IMR-90 (cell line): ENCODE data around the gene VOPP1. TPM values are rescaled to one million over a fixed set of nuclear protein-coding genes. Genes with fewer than 3 reads are reported as not detected.

Source experiments
- ATAC-seq: fragments of 200-7000 bp; cut with Tn5 transposase; 2 replicates; pipeline ENCODE4 v1.9.1; 2020; ENCODE audit warnings: low read depth, mild to moderate bottlenecking, moderate library complexity
- BruUV-seq: library from RNA; stranded (reverse); fragments of 400-500 nt; replicated peaks from 2 replicates; lab custom pipeline; 2021; lab: Mats Ljungman, UMichigan
- CTCF ChIA-PET: fragments of 300-600 bp; formaldehyde crosslinking; extraction: SDS; loops from one replicate; lab custom pipeline; 2021; ENCODE audit warnings: antibody characterized with exemption; lab: Yijun Ruan, JAX
- POLR2A ChIA-PET: fragments of 300-600 bp; sonication (Branson Sonifier 250); formaldehyde crosslinking; loops from one replicate; lab custom pipeline; 2022; ENCODE audit warnings: antibody characterized with exemption; ENCODE audit not compliant: unreplicated experiment; lab: Charles Lee
- DNase-seq: peaks from one replicate; pipeline ENCODE4 v3.0.0; 2013
- H2AFZ ChIP-seq: replicated peaks from 2 replicates; pipeline ENCODE3; 2013; ENCODE audit warnings: low read length, mild to moderate bottlenecking; ENCODE audit not compliant: poor library complexity
- H2AK5ac ChIP-seq: 2 replicates; pipeline ENCODE4 v1.6.1; 2013; ENCODE audit warnings: low read depth, low read length, inconsistent platforms
- H2AK9ac ChIP-seq: replicated peaks from 2 replicates; pipeline ENCODE3; 2013; ENCODE audit warnings: mild to moderate bottlenecking, low read depth, low read length, moderate library complexity; ENCODE audit not compliant: poor library complexity
- H2BK120ac ChIP-seq: 2 replicates; pipeline ENCODE4 v1.6.1; 2013; ENCODE audit warnings: low read depth, low read length, inconsistent platforms
- H2BK15ac ChIP-seq: 3 replicates; pipeline ENCODE4 v1.6.1; 2013; ENCODE audit warnings: low read depth, low read length, inconsistent platforms
- H2BK20ac ChIP-seq: 2 replicates; pipeline ENCODE4 v1.6.1; 2013; ENCODE audit warnings: low read depth, mild to moderate bottlenecking, inconsistent platforms, low read length, moderate library complexity
- H2BK5ac ChIP-seq: 2 replicates; pipeline ENCODE4 v1.6.1; 2013; ENCODE audit warnings: mild to moderate bottlenecking, low read depth, low read length, inconsistent platforms; ENCODE audit not compliant: poor library complexity, severe bottlenecking
- H3K14ac ChIP-seq: replicated peaks from 2 replicates; pipeline ENCODE4 v1.6.1; 2013; ENCODE audit warnings: low read depth, low read length, inconsistent platforms
- H3K18ac ChIP-seq: 2 replicates; pipeline ENCODE4 v1.6.1; 2013; ENCODE audit warnings: low read depth, low read length, control low read depth
- H3K23ac ChIP-seq: 2 replicates; pipeline ENCODE4 v1.6.1; 2013; ENCODE audit warnings: low read depth, low read length, inconsistent platforms
- H3K27ac ChIP-seq: 2 replicates; pipeline ENCODE4 v1.5.1; 2013; ENCODE audit warnings: mild to moderate bottlenecking, control low read depth, low read length; ENCODE audit not compliant: insufficient read depth
- H3K27me3 ChIP-seq: 2 replicates; pipeline ENCODE4 v1.6.1; 2013; ENCODE audit warnings: low read length; ENCODE audit not compliant: control insufficient read depth, insufficient read depth
- H3K36me3 ChIP-seq: 2 replicates; pipeline ENCODE4 v1.6.1; 2013; ENCODE audit warnings: low read length, mixed read lengths; ENCODE audit not compliant: control insufficient read depth, insufficient read depth
- H3K4ac ChIP-seq: 2 replicates; pipeline ENCODE4 v1.6.1; 2013; ENCODE audit warnings: low read depth, low read length, inconsistent platforms
- H3K4me1 ChIP-seq: 2 replicates; pipeline ENCODE4 v1.6.1; 2013; ENCODE audit warnings: low read length, mixed read lengths; ENCODE audit not compliant: control insufficient read depth, insufficient read depth
- H3K4me2 ChIP-seq: 2 replicates; pipeline ENCODE4 v1.6.1; 2013; ENCODE audit warnings: low read depth, mild to moderate bottlenecking, control low read depth, low read length, moderate library complexity
- H3K4me3 ChIP-seq: 2 replicates; pipeline ENCODE4 v1.5.1; 2013; ENCODE audit warnings: low read depth, mild to moderate bottlenecking, control low read depth, low read length, moderate library complexity; ENCODE audit not compliant: insufficient read depth
- H3K56ac ChIP-seq: 2 replicates; pipeline ENCODE4 v1.6.1; 2013; ENCODE audit warnings: low read length, inconsistent platforms; ENCODE audit not compliant: insufficient read depth; ENCODE audit errors: extremely low read depth
- H3K79me1 ChIP-seq, 2 experiments: 2 replicates each; pipeline ENCODE4 v1.6.1; 2013; ENCODE audit warnings: low read length in 2 of 2, inconsistent platforms in 1 of 2, low read depth in 1 of 2
- H3K9ac ChIP-seq: 2 replicates; pipeline ENCODE4 v1.6.1; 2013; ENCODE audit warnings: low read depth, low read length, control low read depth
- H3K9me1 ChIP-seq: 2 replicates; pipeline ENCODE4 v1.6.1; 2013; ENCODE audit warnings: low read length, inconsistent platforms; ENCODE audit not compliant: insufficient read depth
- H3K9me3 ChIP-seq: 2 replicates; pipeline ENCODE4 v1.6.1; 2013; ENCODE audit warnings: low read length; ENCODE audit not compliant: control insufficient read depth, insufficient read depth
- H4K20me1 ChIP-seq: 2 replicates; pipeline ENCODE4 v1.6.1; 2013; ENCODE audit warnings: low read length, inconsistent platforms; ENCODE audit not compliant: insufficient read depth
- H4K5ac ChIP-seq: 2 replicates; pipeline ENCODE4 v1.6.1; 2013; ENCODE audit warnings: mild to moderate bottlenecking, low read depth, low read length, control low read depth
- H4K8ac ChIP-seq, 2 experiments: 2 replicates each; pipeline ENCODE4 v1.6.1; 2013; ENCODE audit warnings: low read depth in 2 of 2, low read length in 2 of 2, control low read depth in 1 of 2, inconsistent platforms in 1 of 2
- H4K91ac ChIP-seq: 2 replicates; pipeline ENCODE4 v1.6.1; 2013; ENCODE audit warnings: low read depth, low read length, inconsistent platforms; ENCODE audit not compliant: insufficient read depth
- BHLHE40 ChIP-seq: fragments of 150-350 bp; IDR thresholded peaks from 2 replicates; pipeline ENCODE4 v1.6.1; 2016; ENCODE audit warnings: mild to moderate bottlenecking, low read depth, low read length
- CEBPB ChIP-seq: IDR thresholded peaks from 2 replicates; pipeline ENCODE4 v1.6.1; 2012; ENCODE audit warnings: low read depth, low read length, improper control_type of control experiment
- CHD1 ChIP-seq: IDR thresholded peaks from 2 replicates; pipeline ENCODE4 v1.6.1; 2012; ENCODE audit warnings: low read depth, low read length, improper control_type of control experiment
- CTCF ChIP-seq: conservative IDR thresholded peaks from 2 replicates; pipeline ENCODE4 v1.5.1; 2012; ENCODE audit warnings: mild to moderate bottlenecking, low read depth, low read length, improper control_type of control experiment
- ELK1 ChIP-seq: fragments of 150-350 bp; IDR thresholded peaks from 2 replicates; pipeline ENCODE4 v1.6.1; 2016; ENCODE audit warnings: low read depth, mild to moderate bottlenecking, low read length, moderate library complexity, borderline replicate concordance
- FOS ChIP-seq: fragments of 150-350 bp; IDR thresholded peaks from 2 replicates; pipeline ENCODE4 v1.6.1; 2016; ENCODE audit warnings: low read depth, low read length
- MAZ ChIP-seq: IDR thresholded peaks from 2 replicates; pipeline ENCODE4 v1.6.1; 2012; ENCODE audit warnings: low read depth, mild to moderate bottlenecking, low read length, improper control_type of control experiment, moderate library complexity, borderline replicate concordance
- MXI1 ChIP-seq: IDR thresholded peaks from 2 replicates; pipeline ENCODE4 v1.6.1; 2012; ENCODE audit warnings: low read depth, mild to moderate bottlenecking, low read length, moderate library complexity, borderline replicate concordance
- NFE2L2 ChIP-seq: fragments of 150-350 bp; IDR thresholded peaks from 2 replicates; pipeline ENCODE4 v1.6.1; 2016; ENCODE audit warnings: low read depth, mild to moderate bottlenecking, low read length
- POLR2A ChIP-seq: IDR thresholded peaks from 2 replicates; pipeline ENCODE4 v1.6.1; 2012; ENCODE audit warnings: mild to moderate bottlenecking, low read depth, low read length
- RAD21 ChIP-seq: IDR thresholded peaks from 2 replicates; pipeline ENCODE4 v1.6.1; 2012; ENCODE audit warnings: low read length, improper control_type of control experiment
- SMC3 ChIP-seq: fragments of 150-350 bp; IDR thresholded peaks from 2 replicates; pipeline ENCODE4 v1.6.1; 2016; ENCODE audit warnings: low read depth, mild to moderate bottlenecking, antibody characterized with exemption, low read length, moderate library complexity
- USF2 ChIP-seq: fragments of 150-350 bp; IDR thresholded peaks from 2 replicates; pipeline ENCODE4 v1.6.1; 2017; ENCODE audit warnings: mild to moderate bottlenecking, antibody characterized with exemption, low read length, low read depth
- WGBS, 2 experiments: methylation state at CpG; one replicate each; pipeline versions ENCODE4 v1.1.5 to v1.1.7; 2013; ENCODE audit warnings: missing lambda C conversion rate in 2 of 2; ENCODE audit not compliant: insufficient read length in 1 of 2; ENCODE audit errors: extremely low coverage in 2 of 2; 5-methylcytosine and 5-hydroxymethylcytosine counted together
- dilution Hi-C: fragments of 300-500 bp; cut with HindIII; formaldehyde crosslinking; loops from one replicate; pipeline ENCODE4 v1.14.3; 2018; ENCODE audit warnings: low sequenced_read_pairs; ENCODE audit not compliant: unreplicated experiment
- in situ Hi-C: fragments of 300-500 bp; cut with MboI; formaldehyde crosslinking; loops from 3 replicates; pipeline ENCODE4 v1.14.3; 2019; ENCODE audit warnings: low sequenced_read_pairs, inconsistent platforms, mixed read lengths
- intact Hi-C: fragments of 100-400 bp; cut with micrococcal nuclease; formaldehyde crosslinking; loops from 2 replicates; pipeline ENCODE4 v1.10.0; 2022
- polyA plus RNA-seq, 3 experiments: library from polyadenylated mRNA; depleted of rRNA; stranded (reverse); fragments of >200 nt; gene quantifications; 2 replicates each; pipeline ENCODE4 v1.2.3, GENCODE V29; 2012; ENCODE audit warnings: low replicate concordance in 1 of 3
- total RNA-seq: library from RNA; depleted of rRNA; stranded (reverse); fragments of >200 nt; gene quantifications from 2 replicates; pipeline ENCODE4 v1.2.3, GENCODE V29; 2012

The VOPP1 gene
- total and polyA plus RNA-seq, 2 of the 4 experiments (the other 2 are of a cell fraction): 60.2 to 94.5 TPM

- 100% methylated on average over 6 of the region's 22 CpGs; no CpG with 5 or more reads in 1 of the 2 experiments for WGBS, 2 experiments
- no peak for TF ChIP-seq MXI1
- no peak for TF ChIP-seq MAZ
- TF ChIP-seq USF2: no peak
- no peak for TF ChIP-seq FOS
- no peak for TF ChIP-seq POLR2A
- no peak for TF ChIP-seq RAD21
- no peak for TF ChIP-seq CEBPB
- no peak for TF ChIP-seq NFE2L2
- TF ChIP-seq CTCF: no peak
- TF ChIP-seq BHLHE40: no peak
- TF ChIP-seq CHD1: no peak
- TF ChIP-seq ELK1: no peak
- no peak for TF ChIP-seq SMC3
These were observed 97.1 kb downstream of the VOPP1 start for GRCh38 chr7:55474944-55475854.

More at GRCh38 chr7:55474944-55475854, 97.1 kb downstream of the VOPP1 start:
- ATAC-seq (no peak), DNase-seq (no peak)
- H3K56ac ChIP-seq: peak overlapping the region; percentile 35; the same call in 1 of the 2 replicates
- peak overlapping the region; percentile 77; the same call in 2 of the 3 replicates for H2BK15ac ChIP-seq
- no TSS peak for BruUV-seq
- H3K9ac ChIP-seq: no peak overlapping the region
- H2AK9ac ChIP-seq: peak overlapping the region; percentile 71
- in situ Hi-C loops: no loop called here
- peak overlapping the region; percentile 89 for H2BK20ac ChIP-seq
- peaks cover 18% of the 10 kb centered on the region for H4K20me1 ChIP-seq
- peak overlapping the region; percentile 15 to 76; a peak in 3 of 4 replicates for H4K8ac ChIP-seq
- no peaks in the 10 kb centered on the region for H3K9me3 ChIP-seq
- H3K36me3 ChIP-seq: peaks cover 12% of the 10 kb centered on the region
- H3K4me1 ChIP-seq: peaks cover 30% of the 10 kb centered on the region
- ChIA-PET POLR2A (no interaction called here), CTCF (no interaction called here)
- no peak overlapping the region for H3K4me3 ChIP-seq
- peak overlapping the region; percentile 98 for H2AK5ac ChIP-seq
- H3K4me2 ChIP-seq: no peak overlapping the region
- peak overlapping the region; percentile 92 for H3K23ac ChIP-seq
- dilution Hi-C loops: no loop called here
- peak overlapping the region; percentile 92 for H2BK120ac ChIP-seq
- H4K91ac ChIP-seq: peak overlapping the region; percentile 88
- H3K79me1 ChIP-seq: peaks cover 29 to 50% of the 10 kb centered on the region in 2 experiments
- H3K27ac ChIP-seq: no peak overlapping the region; the same call in 1 of the 2 replicates
- H3K4ac ChIP-seq: peak overlapping the region; percentile 98
- H3K14ac ChIP-seq: peak overlapping the region; percentile 96
- peak overlapping the region; percentile 60 for H2AFZ ChIP-seq
- H4K5ac ChIP-seq: peak overlapping the region; percentile 33; the same call in 1 of the 2 replicates
- H3K9me1 ChIP-seq: peaks cover 32% of the 10 kb centered on the region
- intact Hi-C loops: loop anchor here (5.0 kb wide), 2 partner anchors 72 to 108 kb away; partner anchors contain the start of gene LANCL2
- no peaks in the 10 kb centered on the region for H3K27me3 ChIP-seq
- peak overlapping the region; percentile 59 for H2BK5ac ChIP-seq
- H3K18ac ChIP-seq: peak overlapping the region; percentile 25; the same call in 1 of the 2 replicates
